Bronchial epithelial cell (primary cell): Measurements from ENCODE around the gene C6orf47. TPM values are rescaled to one million over a fixed set of nuclear protein-coding genes. Genes with fewer than 3 reads are reported as not detected.

ENCODE experiments used
- DNase-seq: peaks from one replicate; pipeline ENCODE4 v3.0.0-alpha.2; 2010; ENCODE audit warnings: low read depth
- FAIRE-seq: peaks from 2 replicates; lab custom pipeline; 2011; peaks lifted over from hg19 to GRCh38; lab: Jason Lieb, UNC
- H3K27me3 ChIP-seq: 2 replicates; pipeline ENCODE4 v1.5.1; 2011; ENCODE audit warnings: low read length; ENCODE audit not compliant: control insufficient read depth, insufficient read depth
- H3K36me3 ChIP-seq: 2 replicates; pipeline ENCODE4 v1.5.1; 2011; ENCODE audit warnings: low read length; ENCODE audit not compliant: control insufficient read depth, insufficient read depth
- H3K4me3 ChIP-seq: 2 replicates; pipeline ENCODE4 v1.5.1; 2011; ENCODE audit warnings: mild to moderate bottlenecking, low read depth, low read length, control low read depth
- CTCF ChIP-seq: IDR thresholded peaks from 2 replicates; pipeline ENCODE4 v1.5.1; 2011; ENCODE audit warnings: mild to moderate bottlenecking, moderate library complexity, low read length, control low read depth, inconsistent platforms; ENCODE audit not compliant: insufficient read depth, severe bottlenecking
- total RNA-seq: library from RNA; depleted of rRNA; stranded (reverse); fragments of >200 nt; gene quantifications from 2 replicates; pipeline ENCODE4 v1.2.1, GENCODE V29; 2014

Gene C6orf47
- total RNA-seq, 1 donor from 2014 or later: 28.4 TPM

DNA sequence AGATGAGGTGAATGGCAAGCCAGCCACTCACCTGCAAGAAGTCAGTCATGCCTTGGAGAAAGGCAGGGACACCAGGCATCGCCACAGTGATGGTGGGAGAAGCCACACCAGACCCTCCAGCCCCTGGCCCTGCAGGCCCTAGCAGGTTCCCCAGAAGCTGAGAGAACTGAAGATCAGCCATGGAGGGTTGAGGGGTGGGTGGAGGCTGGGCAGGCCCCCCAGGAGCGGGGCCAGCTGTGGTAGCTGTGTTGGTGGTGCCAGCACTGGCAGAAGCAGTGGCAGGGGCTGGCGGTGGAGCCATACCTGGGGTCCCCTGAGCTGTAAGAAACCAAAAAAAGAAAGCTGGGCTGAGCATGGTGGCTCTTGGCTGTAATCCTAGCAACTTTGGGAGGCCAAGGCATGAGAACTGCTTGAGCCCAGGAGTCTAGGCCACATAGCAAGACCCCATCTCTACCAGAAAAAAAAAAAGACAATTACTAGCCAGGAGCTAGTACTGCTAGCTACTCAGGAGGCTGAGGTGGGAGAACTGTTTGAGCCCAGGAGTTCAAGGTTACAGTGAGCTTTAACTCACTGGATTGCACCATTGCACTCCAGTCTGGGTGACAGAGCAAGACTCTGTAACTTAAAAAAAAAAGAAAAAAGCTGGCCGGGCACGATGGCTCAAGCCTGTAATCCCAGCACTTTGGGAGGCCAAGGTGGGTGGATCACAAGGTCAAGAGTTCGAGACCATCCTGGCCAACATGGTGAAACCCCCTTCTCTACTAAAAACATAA, 17.6 kb downstream of the C6orf47 start:
- H3K36me3 ChIP-seq: peaks cover 49% of the 10 kb centered on the region
- no peak for FAIRE-seq
- no peak for TF ChIP-seq CTCF

GRCh38 chr6:31641370-31641769, 19.2 kb downstream of the C6orf47 start:
- no peak for FAIRE-seq
- Histone ChIP-seq H3K4me3 (no peak overlapping the region), H3K36me3 (peaks cover 49% of the 10 kb centered on the region), H3K27me3 (no peaks in the 10 kb centered on the region)
- no peak for TF ChIP-seq CTCF
- DNase-seq: no peak

More for the DNA sequence above, 17.6 kb downstream of the C6orf47 start:
- H3K27me3 ChIP-seq: no peaks in the 10 kb centered on the region
- no peak overlapping the region for H3K4me3 ChIP-seq
- DNase-seq: no peak

- TF ChIP-seq CTCF: no peak
- DNase-seq (no peak), FAIRE-seq (no peak)
- Histone ChIP-seq H3K4me3 (no peak overlapping the region), H3K27me3 (no peaks in the 10 kb centered on the region), H3K36me3 (peaks cover 55% of the 10 kb centered on the region)
These were observed 20.0 kb downstream of the C6orf47 start for GRCh38 chr6:31640612-31641011.

GRCh38 chr6:31639449-31639861, 21.1 kb downstream of the C6orf47 start:
- no peak for FAIRE-seq
- TF ChIP-seq CTCF: no peak
- no peak for DNase-seq
- H3K27me3 ChIP-seq: no peaks in the 10 kb centered on the region
- peaks cover 56% of the 10 kb centered on the region for H3K36me3 ChIP-seq
- H3K4me3 ChIP-seq: no peak overlapping the region

DNA sequence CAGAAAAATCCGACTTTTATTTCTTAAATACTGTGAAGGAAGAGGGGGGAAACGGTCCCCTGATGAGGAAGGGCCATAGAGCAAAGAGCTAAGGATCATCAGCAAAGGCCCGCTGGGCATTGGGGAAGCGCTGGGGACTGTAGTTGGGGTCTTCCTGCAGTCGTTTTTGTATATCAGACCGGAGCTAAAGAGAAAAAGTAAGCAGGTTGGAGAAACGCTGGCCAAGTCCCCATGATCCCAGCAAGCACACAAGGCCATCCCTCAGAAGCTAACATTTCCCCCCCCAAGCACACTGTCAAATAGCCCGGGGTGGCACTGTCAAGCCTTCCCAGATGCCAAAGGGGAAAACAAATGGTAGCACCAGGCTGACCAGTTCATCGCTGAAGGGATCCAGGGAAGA, 21.5 kb downstream of the C6orf47 start:
- no peak for DNase-seq
- Histone ChIP-seq H3K4me3 (no peak overlapping the region), H3K27me3 (no peaks in the 10 kb centered on the region), H3K36me3 (peaks cover 57% of the 10 kb centered on the region)
- no peak for FAIRE-seq
- no peak for TF ChIP-seq CTCF
